HG03039 (cell line): ENCODE results near the gene NECTIN1.

Source experiments
- ATAC-seq: cut with Tn5 transposase; IDR thresholded peaks from one replicate; pipeline ENCODE4 v1.9.1; 2021; ENCODE audit warnings: mild to moderate bottlenecking, moderate library complexity; ENCODE audit not compliant: unreplicated experiment

The NECTIN1 gene

GRCh38 chr11:119728651-119729580 is at the start of gene NECTIN1:
Gene NECTIN1 (minus strand): TSS chr11:119729200. CDS start chr11:119728553, 647 bp downstream.
- peak; percentile 73 for ATAC-seq

- no peak for ATAC-seq
These were observed 49.6 kb upstream of the NECTIN1 start for GRCh38 chr11:119778391-119779194.

- no peak for ATAC-seq
These were observed 48.9 kb upstream of the NECTIN1 start for GRCh38 chr11:119777940-119778339.

- no peak for ATAC-seq
These were observed 47.7 kb upstream of the NECTIN1 start for GRCh38 chr11:119776651-119777050.

- ATAC-seq: no peak
These were observed 47.1 kb upstream of the NECTIN1 start for GRCh38 chr11:119776031-119776636.

- ATAC-seq: no peak
These were observed 45.3 kb upstream of the NECTIN1 start for GRCh38 chr11:119774172-119774763.

- no peak for ATAC-seq
These were observed 43.8 kb upstream of the NECTIN1 start for GRCh38 chr11:119772641-119773415.

GRCh38 chr11:119772076-119772475 is 43.1 kb upstream of the NECTIN1 start:
- ATAC-seq: no peak

GRCh38 chr11:119771172-119771770 is 42.3 kb upstream of the NECTIN1 start:
- no peak for ATAC-seq

GRCh38 chr11:119765628-119766027 is 36.6 kb upstream of the NECTIN1 start:
- no peak for ATAC-seq

GRCh38 chr11:119764108-119764868 is 35.3 kb upstream of the NECTIN1 start:
- no peak for ATAC-seq

GRCh38 chr11:119763071-119763728 is 34.2 kb upstream of the NECTIN1 start:
- no peak for ATAC-seq

GRCh38 chr11:119759747-119760412 is 30.9 kb upstream of the NECTIN1 start:
- ATAC-seq: no peak

- ATAC-seq: no peak
These were observed 30.3 kb upstream of the NECTIN1 start for GRCh38 chr11:119759324-119759723.

- ATAC-seq: no peak
These were observed 29.3 kb upstream of the NECTIN1 start for GRCh38 chr11:119758291-119758690.

GRCh38 chr11:119757378-119757777 is 28.4 kb upstream of the NECTIN1 start:
- ATAC-seq: no peak

GRCh38 chr11:119756169-119756865 is 27.3 kb upstream of the NECTIN1 start:
- ATAC-seq: no peak
